PC-3 (cell line): Measurements from ENCODE around the gene CRLF1.

Source experiments
- EZH2 ChIP-seq: fragments of 300-600 bp; sonication (generic); IDR thresholded peaks from one replicate; pipeline ENCODE4 v1.6.1; 2017; ENCODE audit warnings: antibody characterized with exemption, mild to moderate bottlenecking, low read length; ENCODE audit not compliant: unreplicated experiment
- EZH2phosphoT487 ChIP-seq: fragments of 300-600 bp; sonication (generic); IDR thresholded peaks from 2 replicates; pipeline ENCODE4 v1.6.1; 2018; ENCODE audit warnings: mild to moderate bottlenecking, antibody characterized with exemption, low read length, borderline replicate concordance
- TF ChIP-seq, protein P1 (sequence below): fragments of 300-600 bp; sonication (generic); conservative IDR thresholded peaks from 2 replicates; pipeline ENCODE4 v1.5.1; 2017; ENCODE audit warnings: antibody characterized with exemption, low read depth, mild to moderate bottlenecking, low read length

DNA sequence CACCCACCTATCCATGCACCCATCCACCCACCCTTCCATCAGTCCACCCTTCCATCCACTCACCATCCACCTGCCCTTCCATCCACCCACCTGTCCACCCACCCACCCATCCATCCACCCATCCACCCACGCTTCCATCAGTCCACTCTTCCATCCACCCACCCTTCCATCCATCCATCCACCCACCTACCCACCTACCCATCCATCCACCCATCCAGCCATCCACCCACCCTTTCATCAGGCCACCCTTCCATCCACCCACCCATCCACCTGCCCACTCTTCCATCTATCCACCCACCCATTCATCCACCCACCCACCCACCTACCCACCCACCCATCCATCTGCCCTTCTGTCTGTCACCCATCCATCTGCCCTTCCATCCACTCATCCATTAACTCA lies 47.3 kb upstream of the CRLF1 start:
- TF ChIP-seq, protein P1, sequence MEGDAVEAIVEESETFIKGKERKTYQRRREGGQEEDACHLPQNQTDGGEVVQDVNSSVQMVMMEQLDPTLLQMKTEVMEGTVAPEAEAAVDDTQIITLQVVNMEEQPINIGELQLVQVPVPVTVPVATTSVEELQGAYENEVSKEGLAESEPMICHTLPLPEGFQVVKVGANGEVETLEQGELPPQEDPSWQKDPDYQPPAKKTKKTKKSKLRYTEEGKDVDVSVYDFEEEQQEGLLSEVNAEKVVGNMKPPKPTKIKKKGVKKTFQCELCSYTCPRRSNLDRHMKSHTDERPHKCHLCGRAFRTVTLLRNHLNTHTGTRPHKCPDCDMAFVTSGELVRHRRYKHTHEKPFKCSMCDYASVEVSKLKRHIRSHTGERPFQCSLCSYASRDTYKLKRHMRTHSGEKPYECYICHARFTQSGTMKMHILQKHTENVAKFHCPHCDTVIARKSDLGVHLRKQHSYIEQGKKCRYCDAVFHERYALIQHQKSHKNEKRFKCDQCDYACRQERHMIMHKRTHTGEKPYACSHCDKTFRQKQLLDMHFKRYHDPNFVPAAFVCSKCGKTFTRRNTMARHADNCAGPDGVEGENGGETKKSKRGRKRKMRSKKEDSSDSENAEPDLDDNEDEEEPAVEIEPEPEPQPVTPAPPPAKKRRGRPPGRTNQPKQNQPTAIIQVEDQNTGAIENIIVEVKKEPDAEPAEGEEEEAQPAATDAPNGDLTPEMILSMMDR, result no peak
- TF ChIP-seq EZH2, result no peak
- no peak for TF ChIP-seq EZH2phosphoT487
